Esophagus squamous epithelium (tissue), 4 donors: ENCODE measurements around the gene PHRF1.

Experiments
- POLR2A ChIP-seq, 4 donors: fragments of 450-650 bp; IDR thresholded peaks; one replicate each; pipeline ENCODE4 v1.6.1; 2017; ENCODE audit warnings: antibody characterized with exemption in 4 of 4, mild to moderate bottlenecking in 4 of 4, moderate library complexity in 3 of 4
- TF ChIP-seq, protein P1 (sequence below), 6 experiments: fragments of 450-650 bp in 4 of 6; fragments of 200-600 bp in 2 of 6; sonication (generic) in 2 of 6; IDR thresholded peaks; one replicate each; pipeline ENCODE4 v1.5.1; 2016 to 2019; ENCODE audit warnings: antibody characterized with exemption in 6 of 6, mild to moderate bottlenecking in 4 of 6, moderate library complexity in 4 of 6

DNA sequence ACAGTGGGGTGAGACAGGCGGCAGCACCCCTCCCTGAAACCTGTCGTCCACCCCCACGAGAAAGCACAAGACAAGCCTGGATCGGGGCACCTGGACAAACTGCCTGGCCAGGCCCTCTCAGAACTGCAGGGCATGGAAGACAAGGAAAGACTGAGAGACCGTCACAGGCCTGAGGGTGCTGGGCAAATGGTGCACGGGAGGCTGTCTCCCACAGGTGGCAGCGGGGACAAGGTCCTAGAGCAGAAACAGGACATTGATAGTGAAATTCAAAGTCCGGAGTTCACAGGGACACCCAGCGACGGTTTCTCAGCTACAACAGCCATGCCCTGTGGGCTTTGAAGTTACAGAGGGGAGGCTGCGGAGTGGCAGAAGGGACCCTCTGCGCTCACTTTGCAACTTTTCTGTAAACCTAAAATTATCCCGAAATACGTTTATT lies 81.4 kb downstream of the PHRF1 start:
- TF ChIP-seq, protein P1, sequence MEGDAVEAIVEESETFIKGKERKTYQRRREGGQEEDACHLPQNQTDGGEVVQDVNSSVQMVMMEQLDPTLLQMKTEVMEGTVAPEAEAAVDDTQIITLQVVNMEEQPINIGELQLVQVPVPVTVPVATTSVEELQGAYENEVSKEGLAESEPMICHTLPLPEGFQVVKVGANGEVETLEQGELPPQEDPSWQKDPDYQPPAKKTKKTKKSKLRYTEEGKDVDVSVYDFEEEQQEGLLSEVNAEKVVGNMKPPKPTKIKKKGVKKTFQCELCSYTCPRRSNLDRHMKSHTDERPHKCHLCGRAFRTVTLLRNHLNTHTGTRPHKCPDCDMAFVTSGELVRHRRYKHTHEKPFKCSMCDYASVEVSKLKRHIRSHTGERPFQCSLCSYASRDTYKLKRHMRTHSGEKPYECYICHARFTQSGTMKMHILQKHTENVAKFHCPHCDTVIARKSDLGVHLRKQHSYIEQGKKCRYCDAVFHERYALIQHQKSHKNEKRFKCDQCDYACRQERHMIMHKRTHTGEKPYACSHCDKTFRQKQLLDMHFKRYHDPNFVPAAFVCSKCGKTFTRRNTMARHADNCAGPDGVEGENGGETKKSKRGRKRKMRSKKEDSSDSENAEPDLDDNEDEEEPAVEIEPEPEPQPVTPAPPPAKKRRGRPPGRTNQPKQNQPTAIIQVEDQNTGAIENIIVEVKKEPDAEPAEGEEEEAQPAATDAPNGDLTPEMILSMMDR (IDR thresholded peaks at IDR 0.05): no peak
- no peak for TF ChIP-seq POLR2A (IDR thresholded peaks at IDR 0.05)
